ENCODE measurements around the gene PACSIN1.

- TF ChIP-seq GFI1B (tag by site-specific recombination; IDR thresholded peaks at IDR 0.05) = no peak
- no peak for TF ChIP-seq CTCF (tag by site-specific recombination; IDR thresholded peaks at IDR 0.05)
- no peak for TF ChIP-seq ZBTB7A (tag by site-specific recombination; IDR thresholded peaks at IDR 0.05; ENCODE audit: low read depth)
- no peak for TF ChIP-seq REST (tag by site-specific recombination; IDR thresholded peaks at IDR 0.05)
- no peak for TF ChIP-seq PRDM10 (tag by site-specific recombination; IDR thresholded peaks at IDR 0.05)
- no peak for TF ChIP-seq ZBTB17 (tag by site-specific recombination; IDR thresholded peaks at IDR 0.05)
- TF ChIP-seq KLF9 (tag by site-specific recombination; IDR thresholded peaks at IDR 0.05; ENCODE audit: low read depth) = no peak
Measured at GRCh38 chr6:34468378-34468892, 2.6 kb downstream of the PACSIN1 start.

Data from HEK293 (cell line).